ENCODE data around the gene ANKRD10.

Gene ANKRD10

GRCh38 chr13:110879482-110879881, 35.4 kb downstream of the ANKRD10 start:
- TF ChIP-seq CTCF (IDR thresholded peaks at IDR 0.05; ENCODE audit: poor library complexity, severe bottlenecking): no peak
- no peak for ATAC-seq (ENCODE audit: low read depth)
- no peak overlapping the region for H3K27ac ChIP-seq (ENCODE audit: poor library complexity, severe bottlenecking)
- H3K36me3 ChIP-seq (ENCODE audit: low read depth): no peaks in the 10 kb centered on the region; the same call in 1 of the 2 replicates
- DNase-seq (ENCODE audit: low spot score): no peak
- H3K4me1 ChIP-seq (ENCODE audit: insufficient read depth, poor library complexity, severe bottlenecking): peaks cover 4% of the 10 kb centered on the region
- no peaks in the 10 kb centered on the region for H3K9me3 ChIP-seq (ENCODE audit: severe bottlenecking)
- no peak overlapping the region for H3K4me3 ChIP-seq (ENCODE audit: severe bottlenecking)
- no peaks in the 10 kb centered on the region for H3K27me3 ChIP-seq (ENCODE audit: insufficient read depth, poor library complexity, severe bottlenecking)

- ATAC-seq (ENCODE audit: low read depth): no peak
- TF ChIP-seq CTCF (IDR thresholded peaks at IDR 0.05; ENCODE audit: poor library complexity, severe bottlenecking): no peak
- no peak for DNase-seq (ENCODE audit: low spot score)
- H3K27ac ChIP-seq (ENCODE audit: poor library complexity, severe bottlenecking): no peak overlapping the region
- H3K9me3 ChIP-seq (ENCODE audit: severe bottlenecking): no peaks in the 10 kb centered on the region
- no peaks in the 10 kb centered on the region for H3K27me3 ChIP-seq (ENCODE audit: insufficient read depth, poor library complexity, severe bottlenecking)
- H3K36me3 ChIP-seq (ENCODE audit: low read depth): no peaks in the 10 kb centered on the region; the same call in 1 of the 2 replicates
- peaks cover 4% of the 10 kb centered on the region for H3K4me1 ChIP-seq (ENCODE audit: insufficient read depth, poor library complexity, severe bottlenecking)
- H3K4me3 ChIP-seq (ENCODE audit: severe bottlenecking): no peak overlapping the region
These were observed 37.1 kb downstream of the ANKRD10 start for GRCh38 chr13:110877737-110878258.

- no peaks in the 10 kb centered on the region for H3K27me3 ChIP-seq (ENCODE audit: insufficient read depth, poor library complexity, severe bottlenecking)
- DNase-seq (ENCODE audit: low spot score): no peak
- H3K36me3 ChIP-seq (ENCODE audit: low read depth): no peaks in the 10 kb centered on the region
- H3K4me1 ChIP-seq (ENCODE audit: insufficient read depth, poor library complexity, severe bottlenecking): peaks cover 4% of the 10 kb centered on the region
- H3K27ac ChIP-seq (ENCODE audit: poor library complexity, severe bottlenecking): no peak overlapping the region
- H3K4me3 ChIP-seq (ENCODE audit: severe bottlenecking): no peak overlapping the region
- TF ChIP-seq CTCF (IDR thresholded peaks at IDR 0.05; ENCODE audit: poor library complexity, severe bottlenecking): no peak
- no peak for ATAC-seq (ENCODE audit: low read depth)
- no peaks in the 10 kb centered on the region for H3K9me3 ChIP-seq (ENCODE audit: severe bottlenecking)
These were observed 38.3 kb downstream of the ANKRD10 start for GRCh38 chr13:110876609-110877008.

GRCh38 chr13:110875241-110875640, 39.6 kb downstream of the ANKRD10 start:
- no peak for DNase-seq (ENCODE audit: low spot score)
- Histone ChIP-seq H3K36me3 (ENCODE audit: low read depth) (no peaks in the 10 kb centered on the region), H3K27me3 (ENCODE audit: insufficient read depth, poor library complexity, severe bottlenecking) (no peaks in the 10 kb centered on the region), H3K4me1 (ENCODE audit: insufficient read depth, poor library complexity, severe bottlenecking) (peaks cover 17% of the 10 kb centered on the region), H3K27ac (ENCODE audit: poor library complexity, severe bottlenecking) (no peak overlapping the region), H3K4me3 (ENCODE audit: severe bottlenecking) (no peak overlapping the region), H3K9me3 (ENCODE audit: severe bottlenecking) (no peaks in the 10 kb centered on the region)
- no peak for TF ChIP-seq CTCF (IDR thresholded peaks at IDR 0.05; ENCODE audit: poor library complexity, severe bottlenecking)
- no peak for ATAC-seq (ENCODE audit: low read depth)

- Histone ChIP-seq H3K27ac (ENCODE audit: poor library complexity, severe bottlenecking) (no peak overlapping the region), H3K4me3 (ENCODE audit: severe bottlenecking) (peak overlapping the region; percentile 3), H3K27me3 (ENCODE audit: insufficient read depth, poor library complexity, severe bottlenecking) (no peaks in the 10 kb centered on the region), H3K36me3 (ENCODE audit: low read depth) (no peaks in the 10 kb centered on the region), H3K9me3 (ENCODE audit: severe bottlenecking) (no peaks in the 10 kb centered on the region), H3K4me1 (ENCODE audit: insufficient read depth, poor library complexity, severe bottlenecking) (peaks cover 20% of the 10 kb centered on the region)
- ATAC-seq (ENCODE audit: low read depth) (peak; percentile 75), DNase-seq (ENCODE audit: low spot score) (no peak)
- no peak for TF ChIP-seq CTCF (IDR thresholded peaks at IDR 0.05; ENCODE audit: poor library complexity, severe bottlenecking)
These were observed 40.3 kb downstream of the ANKRD10 start for GRCh38 chr13:110874508-110874960.

All from RWPE2 (cell line).